Measurements from ENCODE around the gene PTP4A1.

The PTP4A1 gene

GRCh38 chr6:63543001-63543400 lies 29.3 kb upstream of the PTP4A1 start:
- TF ChIP-seq, protein P1, sequence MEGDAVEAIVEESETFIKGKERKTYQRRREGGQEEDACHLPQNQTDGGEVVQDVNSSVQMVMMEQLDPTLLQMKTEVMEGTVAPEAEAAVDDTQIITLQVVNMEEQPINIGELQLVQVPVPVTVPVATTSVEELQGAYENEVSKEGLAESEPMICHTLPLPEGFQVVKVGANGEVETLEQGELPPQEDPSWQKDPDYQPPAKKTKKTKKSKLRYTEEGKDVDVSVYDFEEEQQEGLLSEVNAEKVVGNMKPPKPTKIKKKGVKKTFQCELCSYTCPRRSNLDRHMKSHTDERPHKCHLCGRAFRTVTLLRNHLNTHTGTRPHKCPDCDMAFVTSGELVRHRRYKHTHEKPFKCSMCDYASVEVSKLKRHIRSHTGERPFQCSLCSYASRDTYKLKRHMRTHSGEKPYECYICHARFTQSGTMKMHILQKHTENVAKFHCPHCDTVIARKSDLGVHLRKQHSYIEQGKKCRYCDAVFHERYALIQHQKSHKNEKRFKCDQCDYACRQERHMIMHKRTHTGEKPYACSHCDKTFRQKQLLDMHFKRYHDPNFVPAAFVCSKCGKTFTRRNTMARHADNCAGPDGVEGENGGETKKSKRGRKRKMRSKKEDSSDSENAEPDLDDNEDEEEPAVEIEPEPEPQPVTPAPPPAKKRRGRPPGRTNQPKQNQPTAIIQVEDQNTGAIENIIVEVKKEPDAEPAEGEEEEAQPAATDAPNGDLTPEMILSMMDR (conservative IDR thresholded peaks at IDR 0.05; ENCODE audit: low read depth, low read length), result no peak
- no peak overlapping the region for H3K4me3 ChIP-seq (ENCODE audit: low read depth, low read length)
- no peak for DNase-seq (ENCODE audit: low read depth)

- TF ChIP-seq, protein P1 (conservative IDR thresholded peaks at IDR 0.05; ENCODE audit: low read depth, low read length), result no peak
- DNase-seq (ENCODE audit: low read depth), result peak; percentile 32
- no peak overlapping the region for H3K4me3 ChIP-seq (ENCODE audit: low read depth, low read length)
Observed at GRCh38 chr6:63543982-63544381, 28.3 kb upstream of the PTP4A1 start.

GRCh38 chr6:63546236-63546635 lies 26.0 kb upstream of the PTP4A1 start:
- DNase-seq (ENCODE audit: low read depth), result no peak
- TF ChIP-seq, protein P1 (conservative IDR thresholded peaks at IDR 0.05; ENCODE audit: low read depth, low read length), result no peak
- no peak overlapping the region for H3K4me3 ChIP-seq (ENCODE audit: low read depth, low read length)

GRCh38 chr6:63546697-63547096 lies 25.6 kb upstream of the PTP4A1 start:
- no peak for DNase-seq (ENCODE audit: low read depth)
- no peak overlapping the region for H3K4me3 ChIP-seq (ENCODE audit: low read depth, low read length)
- TF ChIP-seq, protein P1 (conservative IDR thresholded peaks at IDR 0.05; ENCODE audit: low read depth, low read length), result no peak

GRCh38 chr6:63549076-63549475 lies 23.2 kb upstream of the PTP4A1 start:
- no peak for DNase-seq (ENCODE audit: low read depth)
- no peak overlapping the region for H3K4me3 ChIP-seq (ENCODE audit: low read depth, low read length)
- TF ChIP-seq, protein P1 (conservative IDR thresholded peaks at IDR 0.05; ENCODE audit: low read depth, low read length), result no peak

DNA sequence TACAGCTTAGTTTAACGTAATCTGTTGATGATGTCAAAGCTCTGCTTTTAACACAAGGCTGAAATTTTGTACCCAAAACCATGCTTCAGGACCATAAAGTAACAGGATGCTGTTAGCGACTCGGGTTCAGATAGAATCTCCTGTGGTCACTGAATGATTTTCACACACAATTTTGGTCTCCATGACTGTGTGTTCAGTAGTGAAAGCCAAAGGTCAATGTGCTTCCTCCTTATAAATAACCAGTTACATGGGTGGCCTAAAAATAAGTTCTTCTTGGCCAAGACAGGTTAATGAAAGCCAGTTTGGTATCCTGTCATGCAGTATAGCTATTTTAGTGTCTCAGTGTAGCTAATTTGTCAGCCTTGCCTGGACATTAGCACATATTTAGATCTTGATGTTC lies 19.1 kb upstream of the PTP4A1 start:
- TF ChIP-seq, protein P1 (conservative IDR thresholded peaks at IDR 0.05; ENCODE audit: low read depth, low read length), result no peak
- no peak overlapping the region for H3K4me3 ChIP-seq (ENCODE audit: low read depth, low read length)
- no peak for DNase-seq (ENCODE audit: low read depth)

DNA sequence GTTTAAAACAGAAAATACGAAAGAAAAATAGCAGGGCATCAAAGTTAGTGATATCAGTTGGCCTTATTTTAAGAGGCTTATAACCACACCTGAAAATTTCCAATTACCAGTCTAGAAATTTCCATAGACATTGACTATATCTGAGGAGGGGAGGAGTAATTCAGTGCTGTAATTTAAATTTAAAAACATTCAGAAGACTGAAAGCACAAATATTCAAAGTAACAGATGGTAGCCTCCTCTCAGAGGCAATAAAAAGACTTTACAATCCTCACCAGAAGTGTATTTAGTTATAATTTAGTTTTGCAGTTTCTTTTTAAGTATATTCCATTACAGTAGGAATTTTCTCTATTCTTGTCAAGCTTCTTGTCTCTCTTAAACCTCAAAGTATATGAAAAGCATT lies 18.4 kb upstream of the PTP4A1 start:
- DNase-seq (ENCODE audit: low read depth), result no peak
- TF ChIP-seq, protein P1 (conservative IDR thresholded peaks at IDR 0.05; ENCODE audit: low read depth, low read length), result no peak
- no peak overlapping the region for H3K4me3 ChIP-seq (ENCODE audit: low read depth, low read length)

Data from choroid plexus epithelial cell (primary cell).